ENCODE results near the gene SLC9A6. TPM values are rescaled to one million over a fixed set of nuclear protein-coding genes. Genes with fewer than 3 reads are reported as not detected.
A peak's percentile ranks its signal among the peaks of the same experiment; 100 is the strongest.

Gene SLC9A6
- total and polyA plus RNA-seq, 2 of the 8 experiments (the other 6 are each of a cell fraction or from before 2014, with no cell fraction given): 8.0 to 14.1 TPM

GRCh38 chrX:135984256-135984655, 979 bp upstream of the SLC9A6 start:
- Histone ChIP-seq H2AK5ac (ENCODE audit: low read depth, low read length) (no peak overlapping the region), H4K20me1 (replicated peaks in 1 of 2; ENCODE audit: control insufficient read depth in 1 of 2, insufficient read depth in 2 of 2, low read length in 2 of 2) (no peaks in the 10 kb centered on the region), H2BK12ac (ENCODE audit: low read depth, low read length) (no peak overlapping the region), H3K79me1 (ENCODE audit: low read depth, low read length) (no peaks in the 10 kb centered on the region; the same call in 1 of the 2 replicates), H2BK5ac (ENCODE audit: low read depth, low read length) (no peak overlapping the region), H3K4me2 (ENCODE audit: insufficient read depth in 1 of 2, low read depth in 2 of 2, low read length in 2 of 2) (peak overlapping the region; percentile 70 to 87; a peak in 3 of 4 replicates), H2BK15ac (ENCODE audit: low read length) (no peak overlapping the region), H3K4ac (replicated peaks; ENCODE audit: insufficient read length, low read depth, low read length) (no peak overlapping the region), H3K18ac (ENCODE audit: extremely low read depth, low read length) (no peak overlapping the region), H3K4me3 (ENCODE audit: extremely low read depth in 1 of 4, insufficient read depth in 2 of 4, low read depth in 3 of 4, low read length in 4 of 4) (peak overlapping the region in 1 of 4 experiments; percentile 85; a peak in 2 of 8 replicates), H4K91ac (replicated peaks; ENCODE audit: insufficient read length, low read length) (no peak overlapping the region), H3K9ac (replicated peaks in 1 of 4; ENCODE audit: extremely low read depth in 1 of 4, low read depth in 3 of 4, low read length in 3 of 4) (no peak overlapping the region), H3K23ac (ENCODE audit: insufficient read length) (no peak overlapping the region), H4K5ac (ENCODE audit: insufficient read length, low read depth, low read length) (no peak overlapping the region), H3K36me3 (ENCODE audit: control insufficient read depth in 2 of 4, insufficient read depth in 4 of 4, low read length in 3 of 4) (no peaks in the 10 kb centered on the region), H4K8ac (ENCODE audit: extremely low read depth, insufficient read depth, low read length) (no peak overlapping the region), H3K9me3 (ENCODE audit: insufficient read depth in 2 of 2, low read depth in 1 of 2, low read length in 1 of 2) (no peaks in the 10 kb centered on the region), H3K4me1 (replicated peaks in 1 of 4; ENCODE audit: control insufficient read depth in 3 of 4, insufficient read depth in 4 of 4, low read length in 3 of 4) (no peaks in the 10 kb centered on the region), H3K56ac (replicated peaks; ENCODE audit: insufficient read length, low read depth, low read length) (no peak overlapping the region), H3K79me2 (ENCODE audit: control insufficient read depth in 1 of 2, insufficient read depth in 2 of 2, low read length in 2 of 2) (peaks cover 0 to 28% of the 10 kb centered on the region in 2 experiments; a peak in 2 of 4 replicates), H3K27me3 (replicated peaks in 1 of 4; ENCODE audit: control insufficient read depth in 3 of 4, extremely low read depth in 1 of 4, insufficient read depth in 3 of 4, low read length in 3 of 4) (no peaks in the 10 kb centered on the region), H3K14ac (ENCODE audit: insufficient read length) (no peak overlapping the region), H3K27ac (ENCODE audit: low read depth, low read length) (no peak overlapping the region), H3K23me2 (ENCODE audit: low read depth, low read length) (peaks cover 2% of the 10 kb centered on the region; the same call in 1 of the 2 replicates), H2AFZ (ENCODE audit: low read length) (peak overlapping the region; percentile 88; the same call in 1 of the 2 replicates), H2BK120ac (replicated peaks; ENCODE audit: low read depth, low read length) (no peak overlapping the region), H2BK20ac (ENCODE audit: low read length) (no peak overlapping the region)
- no peak for TF ChIP-seq HDAC6 (IDR thresholded peaks at IDR 0.05; ENCODE audit: low read depth, low read length)
- no peak for TF ChIP-seq JUN (IDR thresholded peaks at IDR 0.05; ENCODE audit: low read depth, low read length)
- TF ChIP-seq BCL11A (IDR thresholded peaks at IDR 0.05; ENCODE audit: low read depth in 2 of 2, low read length in 2 of 2): no peak
- no peak for TF ChIP-seq FOSL1 (IDR thresholded peaks at IDR 0.05; ENCODE audit: insufficient read depth, low read depth, low read length)
- no peak for TF ChIP-seq POU5F1 (IDR thresholded peaks at IDR 0.05; ENCODE audit: low read depth, low read length)
- no peak for TF ChIP-seq PHF8 (conservative IDR thresholded peaks at IDR 0.05; ENCODE audit: low read depth, low read length)
- no peak for TF ChIP-seq SP4 (IDR thresholded peaks at IDR 0.05; ENCODE audit: low read length)
- TF ChIP-seq E2F6 (IDR thresholded peaks at IDR 0.05): no peak
- no peak for TF ChIP-seq NRF1 (IDR thresholded peaks at IDR 0.05; ENCODE audit: low read depth, low read length)
- TF ChIP-seq SRF (IDR thresholded peaks at IDR 0.05; ENCODE audit: low read depth, low read length): no peak
- no peak for TF ChIP-seq GTF2F1 (IDR thresholded peaks at IDR 0.05; ENCODE audit: borderline replicate concordance, low read depth, low read length)
- no peak for TF ChIP-seq POLR2A (IDR thresholded peaks at IDR 0.05; ENCODE audit: control extremely low read depth in 1 of 2, low read depth in 2 of 2, low read length in 2 of 2)
- no peak for TF ChIP-seq RNF2 (IDR thresholded peaks at IDR 0.05; ENCODE audit: borderline replicate concordance, low read depth, low read length, missing control alignments, poor library complexity, severe bottlenecking)
- WGBS, 2 experiments (ENCODE audit: extremely low coverage in 1 of 2, insufficient coverage in 1 of 2, insufficient read length in 1 of 2, insufficient replicate concordance in 2 of 2, low coverage in 1 of 2, low lambda C conversion rate in 2 of 2, missing lambda C conversion rate in 1 of 2): 84% methylated on average over 2 of the region's 2 CpGs; no CpG with 5 or more reads in 1 of the 2 experiments
- CTCF ChIA-PET (ENCODE audit: partially characterized antibody): no interaction called here
- DNase-seq (ENCODE audit: low read depth in 1 of 2, low spot score in 2 of 2) (no peak), FAIRE-seq (no peak)
- POLR2A ChIA-PET (ENCODE audit: partially characterized antibody): interaction anchor here (2.6 kb wide), 1 partner anchor 10 kb away, joined by 14 read pairs; the partner anchor contains the start of gene MMGT1
